HG03432 (cell line): ENCODE measurements around the gene PDE6A.

Experiments used
- ATAC-seq: cut with Tn5 transposase; IDR thresholded peaks from one replicate; pipeline ENCODE4 v1.9.1; 2021; ENCODE audit warnings: mild to moderate bottlenecking, moderate library complexity; ENCODE audit not compliant: unreplicated experiment

Gene PDE6A

GRCh38 chr5:149820536-149821510 is 123.8 kb downstream of the PDE6A start:
- ATAC-seq, result no peak

GRCh38 chr5:149820012-149820411 is 124.6 kb downstream of the PDE6A start:
- no peak for ATAC-seq

GRCh38 chr5:149818116-149818515 is 126.5 kb downstream of the PDE6A start:
- no peak for ATAC-seq

GRCh38 chr5:149817539-149818060 is 127.0 kb downstream of the PDE6A start:
- no peak for ATAC-seq

GRCh38 chr5:149816661-149817060 is 127.9 kb downstream of the PDE6A start:
- ATAC-seq, result no peak

- no peak for ATAC-seq
Observed at GRCh38 chr5:149811453-149811852, 133.1 kb downstream of the PDE6A start.

GRCh38 chr5:149810856-149811255 is 133.7 kb downstream of the PDE6A start:
- no peak for ATAC-seq

- ATAC-seq, result no peak
Observed at GRCh38 chr5:149809931-149810691, 134.5 kb downstream of the PDE6A start.

GRCh38 chr5:149808264-149808982 is 136.2 kb downstream of the PDE6A start:
- no peak for ATAC-seq
